HL-60 (cell line): Measurements from ENCODE around the gene GALNT9.

Experiments used
- POLR2AphosphoS5 ChIP-seq: IDR thresholded peaks from 2 replicates; pipeline ENCODE4 v1.6.1; 2012; ENCODE audit warnings: low read depth
- TF ChIP-seq, protein P1 (sequence below): IDR thresholded peaks from one replicate; pipeline ENCODE4 v1.5.1; 2011; ENCODE audit warnings: low read length, control low read depth, inconsistent platforms; ENCODE audit not compliant: insufficient read depth
- TF ChIP-seq, protein P2 (sequence below): IDR thresholded peaks from 2 replicates; pipeline ENCODE4 v1.6.1; 2012; ENCODE audit warnings: low read depth; ENCODE audit not compliant: insufficient replicate concordance

DNA sequence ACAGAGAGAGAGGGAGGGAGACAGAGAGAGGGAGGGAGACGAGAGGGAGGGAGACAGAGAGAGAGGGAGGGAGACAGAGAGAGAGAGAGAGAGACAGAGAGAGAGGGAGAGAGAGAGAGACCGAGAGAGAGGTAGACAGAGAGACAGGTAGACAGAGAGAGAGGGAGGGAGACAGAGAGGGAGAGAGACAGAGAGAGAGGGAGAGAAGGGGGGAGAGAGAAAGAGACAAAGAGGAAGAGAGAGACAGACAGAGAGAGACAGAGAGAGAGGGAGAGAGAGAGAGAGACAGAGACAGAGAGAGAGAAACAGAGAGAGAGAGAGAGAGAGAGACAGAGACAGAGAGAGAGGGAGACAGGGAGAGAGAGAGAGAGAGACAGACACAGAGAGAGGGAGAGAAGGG lies 47.8 kb upstream of the GALNT9 start:
- TF ChIP-seq, protein P1, sequence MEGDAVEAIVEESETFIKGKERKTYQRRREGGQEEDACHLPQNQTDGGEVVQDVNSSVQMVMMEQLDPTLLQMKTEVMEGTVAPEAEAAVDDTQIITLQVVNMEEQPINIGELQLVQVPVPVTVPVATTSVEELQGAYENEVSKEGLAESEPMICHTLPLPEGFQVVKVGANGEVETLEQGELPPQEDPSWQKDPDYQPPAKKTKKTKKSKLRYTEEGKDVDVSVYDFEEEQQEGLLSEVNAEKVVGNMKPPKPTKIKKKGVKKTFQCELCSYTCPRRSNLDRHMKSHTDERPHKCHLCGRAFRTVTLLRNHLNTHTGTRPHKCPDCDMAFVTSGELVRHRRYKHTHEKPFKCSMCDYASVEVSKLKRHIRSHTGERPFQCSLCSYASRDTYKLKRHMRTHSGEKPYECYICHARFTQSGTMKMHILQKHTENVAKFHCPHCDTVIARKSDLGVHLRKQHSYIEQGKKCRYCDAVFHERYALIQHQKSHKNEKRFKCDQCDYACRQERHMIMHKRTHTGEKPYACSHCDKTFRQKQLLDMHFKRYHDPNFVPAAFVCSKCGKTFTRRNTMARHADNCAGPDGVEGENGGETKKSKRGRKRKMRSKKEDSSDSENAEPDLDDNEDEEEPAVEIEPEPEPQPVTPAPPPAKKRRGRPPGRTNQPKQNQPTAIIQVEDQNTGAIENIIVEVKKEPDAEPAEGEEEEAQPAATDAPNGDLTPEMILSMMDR: no peak
- TF ChIP-seq POLR2AphosphoS5: no peak
- TF ChIP-seq, protein P2, sequence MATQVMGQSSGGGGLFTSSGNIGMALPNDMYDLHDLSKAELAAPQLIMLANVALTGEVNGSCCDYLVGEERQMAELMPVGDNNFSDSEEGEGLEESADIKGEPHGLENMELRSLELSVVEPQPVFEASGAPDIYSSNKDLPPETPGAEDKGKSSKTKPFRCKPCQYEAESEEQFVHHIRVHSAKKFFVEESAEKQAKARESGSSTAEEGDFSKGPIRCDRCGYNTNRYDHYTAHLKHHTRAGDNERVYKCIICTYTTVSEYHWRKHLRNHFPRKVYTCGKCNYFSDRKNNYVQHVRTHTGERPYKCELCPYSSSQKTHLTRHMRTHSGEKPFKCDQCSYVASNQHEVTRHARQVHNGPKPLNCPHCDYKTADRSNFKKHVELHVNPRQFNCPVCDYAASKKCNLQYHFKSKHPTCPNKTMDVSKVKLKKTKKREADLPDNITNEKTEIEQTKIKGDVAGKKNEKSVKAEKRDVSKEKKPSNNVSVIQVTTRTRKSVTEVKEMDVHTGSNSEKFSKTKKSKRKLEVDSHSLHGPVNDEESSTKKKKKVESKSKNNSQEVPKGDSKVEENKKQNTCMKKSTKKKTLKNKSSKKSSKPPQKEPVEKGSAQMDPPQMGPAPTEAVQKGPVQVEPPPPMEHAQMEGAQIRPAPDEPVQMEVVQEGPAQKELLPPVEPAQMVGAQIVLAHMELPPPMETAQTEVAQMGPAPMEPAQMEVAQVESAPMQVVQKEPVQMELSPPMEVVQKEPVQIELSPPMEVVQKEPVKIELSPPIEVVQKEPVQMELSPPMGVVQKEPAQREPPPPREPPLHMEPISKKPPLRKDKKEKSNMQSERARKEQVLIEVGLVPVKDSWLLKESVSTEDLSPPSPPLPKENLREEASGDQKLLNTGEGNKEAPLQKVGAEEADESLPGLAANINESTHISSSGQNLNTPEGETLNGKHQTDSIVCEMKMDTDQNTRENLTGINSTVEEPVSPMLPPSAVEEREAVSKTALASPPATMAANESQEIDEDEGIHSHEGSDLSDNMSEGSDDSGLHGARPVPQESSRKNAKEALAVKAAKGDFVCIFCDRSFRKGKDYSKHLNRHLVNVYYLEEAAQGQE: no peak
